HepG2 (cell line): ENCODE measurements around the gene SUCLA2. TPM values are rescaled to one million over a fixed set of nuclear protein-coding genes. Genes with fewer than 3 reads are reported as not detected.

ENCODE experiments used
- ATAC-seq: fragments of 200-7000 bp; cut with Tn5 transposase; 3 replicates; pipeline ENCODE4 v1.9.1; 2020; ENCODE audit warnings: mild to moderate bottlenecking, moderate library complexity
- BruUV-seq: library from RNA; stranded (reverse); fragments of 400-500 nt; replicated peaks from 2 replicates; lab custom pipeline; 2021; lab: Mats Ljungman, UMichigan
- CTCF ChIA-PET: fragments of 300-600 bp; formaldehyde crosslinking; extraction: SDS; loops from one replicate; lab custom pipeline; 2021; ENCODE audit warnings: low total read pairs, inconsistent platforms, low intra/inter-chr PET ratio; lab: Yijun Ruan, JAX
- POLR2A ChIA-PET: fragments of 350-600 bp; sonication (Branson Sonifier 250); formaldehyde crosslinking; loops from one replicate; lab custom pipeline; 2020; ENCODE audit warnings: antibody characterized with exemption, inconsistent platforms; lab: Yijun Ruan, JAX
- DNase-seq: peaks from one replicate; pipeline ENCODE4 v3.0.0-alpha.2; 2015; ENCODE audit warnings: low spot score
- FAIRE-seq: peaks from 3 replicates; lab custom pipeline; 2011; peaks lifted over from hg19 to GRCh38; lab: Jason Lieb, UNC
- H2AFZ ChIP-seq: one replicate; pipeline ENCODE4 v1.6.1; 2011; ENCODE audit warnings: low read length, inconsistent platforms
- H3K27ac ChIP-seq: fragments of 300-600 bp; 3 replicates; pipeline ENCODE4 v1.8.0; 2011; ENCODE audit warnings: mixed run types, mild to moderate bottlenecking, mixed read lengths, low read length, inconsistent platforms; ENCODE audit not compliant: insufficient read depth; ENCODE audit errors: extremely low read length
- H3K27me3 ChIP-seq, 2 experiments: fragments of 200-600 bp in 1 of 2; 2 replicates in 1 of 2; 3 replicates in 1 of 2; pipeline versions ENCODE4 v1.6.0 to v1.8.0; 2011; ENCODE audit warnings: low read length in 2 of 2, mild to moderate bottlenecking in 2 of 2, moderate library complexity in 2 of 2, inconsistent platforms in 1 of 2; ENCODE audit not compliant: insufficient read depth in 2 of 2, control insufficient read depth in 1 of 2
- H3K36me3 ChIP-seq, 2 experiments: fragments of 200-600 bp in 1 of 2; replicated peaks in 1 of 2; 2 replicates in 1 of 2; 3 replicates in 1 of 2; pipeline versions ENCODE4 v1.5.1 to v1.8.0; 2011; ENCODE audit warnings: low read length in 2 of 2, inconsistent platforms in 1 of 2; ENCODE audit not compliant: insufficient read depth in 2 of 2, control insufficient read depth in 1 of 2
- H3K4me1 ChIP-seq: 2 replicates; pipeline ENCODE4 v1.5.1; 2012; ENCODE audit warnings: low read length, inconsistent platforms; ENCODE audit not compliant: insufficient read depth
- H3K4me2 ChIP-seq: 2 replicates; pipeline ENCODE4 v1.6.0; 2011; ENCODE audit warnings: low read depth, low read length, inconsistent platforms
- H3K4me3 ChIP-seq, 3 experiments: fragments of 200-600 bp in 1 of 3; sonication (generic), shearing (Covaris generic) in 1 of 3; replicated peaks in 1 of 3; 2 replicates each; pipeline ENCODE4 v1.5.1; 2011 to 2016; ENCODE audit warnings: low read length in 3 of 3, inconsistent platforms in 2 of 3, low read depth in 2 of 3, mild to moderate bottlenecking in 2 of 3, control low read depth in 1 of 3, mixed read lengths in 1 of 3; ENCODE audit not compliant: insufficient read depth in 1 of 3
- H3K79me2 ChIP-seq: one replicate; pipeline ENCODE4 v1.6.1; 2011; ENCODE audit warnings: low read length, inconsistent platforms; ENCODE audit not compliant: insufficient read depth
- H3K9ac ChIP-seq: 2 replicates; pipeline ENCODE4 v1.6.0; 2011; ENCODE audit warnings: mild to moderate bottlenecking, low read depth, low read length, inconsistent platforms; ENCODE audit not compliant: insufficient read depth
- H3K9me3 ChIP-seq: 2 replicates; pipeline ENCODE4 v1.5.1; 2012; ENCODE audit warnings: mild to moderate bottlenecking, low read length
- H4K20me1 ChIP-seq: 2 replicates; pipeline ENCODE4 v1.6.0; 2011; ENCODE audit warnings: inconsistent platforms, mild to moderate bottlenecking, low read length, moderate library complexity; ENCODE audit not compliant: insufficient read depth
- CHCHD3 ChIP-seq: sonication (generic); formaldehyde crosslinking; IDR thresholded peaks from 2 replicates; pipeline ENCODE4 v1.8.0; 2022; ENCODE audit warnings: mild to moderate bottlenecking, missing genetic modification reagents, moderate library complexity
- FOXA1 ChIP-seq, 2 experiments: fragments of 450-650 bp in 1 of 2; sonication (generic) in 1 of 2; formaldehyde crosslinking in 1 of 2; IDR thresholded peaks; 2 replicates each; pipeline versions ENCODE4 v1.4.0 to v1.6.1; 2016 to 2020; ENCODE audit warnings: missing genetic modification reagents in 1 of 2
- GLI4 ChIP-seq: sonication (generic); formaldehyde crosslinking; IDR thresholded peaks from 2 replicates; pipeline ENCODE4 v1.5.1; 2020; ENCODE audit warnings: missing genetic modification reagents, mild to moderate bottlenecking, moderate library complexity, borderline replicate concordance
- GPN1 ChIP-seq: sonication (generic); formaldehyde crosslinking; IDR thresholded peaks from 2 replicates; pipeline ENCODE4 v1.5.1; 2020; ENCODE audit warnings: missing genetic modification reagents, borderline replicate concordance
- PRDM15 ChIP-seq: sonication (generic); formaldehyde crosslinking; IDR thresholded peaks from 2 replicates; pipeline ENCODE4 v1.4.0; 2020; ENCODE audit warnings: missing genetic modification reagents
- WIZ ChIP-seq: sonication (generic); formaldehyde crosslinking; IDR thresholded peaks from 2 replicates; pipeline ENCODE4 v1.5.1; 2020; ENCODE audit warnings: mild to moderate bottlenecking, missing genetic modification reagents
- ZBTB10 ChIP-seq: sonication (generic); formaldehyde crosslinking; IDR thresholded peaks from 2 replicates; pipeline ENCODE4 v1.4.0; 2020; ENCODE audit warnings: missing genetic modification reagents, borderline replicate concordance
- ZNF18 ChIP-seq: sonication (generic); formaldehyde crosslinking; IDR thresholded peaks from 2 replicates; pipeline ENCODE4 v1.8.0; 2022; ENCODE audit warnings: mild to moderate bottlenecking, missing genetic modification reagents; ENCODE audit not compliant: insufficient replicate concordance
- ZNF510 ChIP-seq: sonication (generic); formaldehyde crosslinking; IDR thresholded peaks from 2 replicates; pipeline ENCODE4 v1.4.0; 2020; ENCODE audit warnings: low read depth, mild to moderate bottlenecking, missing genetic modification reagents
- ZNF619 ChIP-seq: sonication (generic); formaldehyde crosslinking; IDR thresholded peaks from 2 replicates; pipeline ENCODE4 v1.4.0; 2020; ENCODE audit warnings: mild to moderate bottlenecking, missing genetic modification reagents
- ZNF878 ChIP-seq: sonication (generic); formaldehyde crosslinking; IDR thresholded peaks from 2 replicates; pipeline ENCODE4 v1.8.1; 2023; ENCODE audit warnings: mild to moderate bottlenecking, missing genetic modification reagents, moderate library complexity
- WGBS: methylation state at CpG from one replicate; pipeline ENCODE4 v1.1.6; 2017; ENCODE audit warnings: low lambda C conversion rate; 5-methylcytosine and 5-hydroxymethylcytosine counted together
- in situ Hi-C: cut with HindIII; loops from 2 replicates; pipeline ENCODE4 v1.10.0; 2017; ENCODE audit warnings: low pct_unique_long_range_greater_than_20kb; ENCODE audit not compliant: extremely low pct_ligation_motif_present
- intact Hi-C: fragments of 100-400 bp; cut with micrococcal nuclease; formaldehyde crosslinking; loops from one replicate; pipeline ENCODE4 v1.10.0; 2022; ENCODE audit not compliant: unreplicated experiment
- polyA plus RNA-seq, 8 experiments: library from polyadenylated mRNA; depleted of rRNA in 3 of 8; stranded (reverse) in 7 of 8; unstranded in 1 of 8; fragments of >200 nt; fragmentation: Illumina TruSeq in 4 of 8; extraction: Trizol in 4 of 8; gene quantifications; 2 replicates each; pipeline versions ENCODE4 v1.2.1 to v1.2.3, GENCODE V29; 2011 to 2016; ENCODE audit warnings: low read depth in 4 of 8, missing spikeins in 1 of 8, mixed read lengths in 1 of 8; ENCODE audit not compliant: insufficient read depth in 1 of 8
- total RNA-seq, 5 experiments: library from RNA; depleted of rRNA; stranded (reverse); fragments of >200 nt; fragmentation: Illumina TruSeq; extraction: Trizol; gene quantifications; 2 replicates each; pipeline ENCODE4 v1.2.3, GENCODE V29; 2016; ENCODE audit warnings: low read depth in 1 of 5

The SUCLA2 gene
- total and polyA plus RNA-seq, 2 of the 13 experiments (the other 11 are each of a cell fraction or from before 2014, with no cell fraction given) = 28.4 to 77.1 TPM

DNA sequence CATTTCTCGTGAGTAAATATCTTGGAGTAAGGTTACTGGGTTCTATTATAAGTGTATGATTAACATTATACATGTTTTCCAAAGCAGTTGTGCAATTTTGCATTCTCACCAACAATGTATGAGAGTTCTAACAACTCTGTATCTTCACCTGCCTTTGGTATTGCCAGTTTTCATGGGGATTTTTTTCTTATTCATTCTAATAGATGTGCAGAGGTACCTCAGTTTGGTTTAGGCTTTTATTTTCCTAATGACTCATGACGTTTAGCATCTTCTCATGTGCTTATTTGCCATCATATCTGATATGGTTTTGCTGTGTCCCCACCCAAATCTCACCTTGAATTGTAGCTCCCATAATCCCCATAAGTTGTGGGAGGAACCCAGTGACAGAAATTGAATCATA lies 28.8 kb upstream of the SUCLA2 start:
- ATAC-seq (no peak), FAIRE-seq (no peak), DNase-seq (no peak)
- no peak overlapping the region for H3K4me3 ChIP-seq
- peaks cover 6% of the 10 kb centered on the region; the same call in 1 of the 2 replicates for H3K4me1 ChIP-seq
- 94% methylated on average over 2 of the region's 2 CpGs for WGBS
- H3K9me3 ChIP-seq = no peaks in the 10 kb centered on the region
- no TSS peak for BruUV-seq
- H3K4me2 ChIP-seq = no peak overlapping the region
- H3K36me3 ChIP-seq = no peaks in the 10 kb centered on the region
- no peaks in the 10 kb centered on the region for H4K20me1 ChIP-seq
- H2AFZ ChIP-seq = no peak overlapping the region
- no peak overlapping the region for H3K27ac ChIP-seq
- H3K27me3 ChIP-seq = no peaks in the 10 kb centered on the region
- POLR2A ChIA-PET = no interaction called here
- CTCF ChIA-PET = no interaction called here
- H3K79me2 ChIP-seq = no peaks in the 10 kb centered on the region
- H3K9ac ChIP-seq = no peak overlapping the region
- intact Hi-C loops = no loop called here
- TF ChIP-seq ZNF510 (CRISPR knock-in tag) = no peak
- no peak for TF ChIP-seq PRDM15 (CRISPR knock-in tag)
- TF ChIP-seq ZNF619 = no peak
- TF ChIP-seq GLI4 = no peak
- TF ChIP-seq CHCHD3 = no peak
- no peak for TF ChIP-seq ZNF18
- TF ChIP-seq ZNF878 (CRISPR knock-in tag) = no peak
- TF ChIP-seq GPN1 (CRISPR knock-in tag) = no peak
- no peak for TF ChIP-seq FOXA1 (IDR thresholded peaks at IDR 0.05)
- TF ChIP-seq FOXA1 (CRISPR knock-in tag; IDR thresholded peaks at IDR 0.05) = no peak
- TF ChIP-seq WIZ (CRISPR knock-in tag) = no peak
- no peak for TF ChIP-seq ZBTB10 (CRISPR knock-in tag)
- TF ChIP-seq, all 625 proteins: peak for 0
- in situ Hi-C loops = no loop called here
